Measurements from ENCODE around the gene INSR.

INSR gene

GRCh38 chr19:7294558-7295212 lies 471 bp upstream of the INSR start:
- DNase-seq, result no peak

GRCh38 chr19:7292950-7293761 lies 1.1 kb downstream of the INSR start:
- DNase-seq, result no peak

- DNase-seq, result no peak
Measured at GRCh38 chr19:7292352-7292949, 1.8 kb downstream of the INSR start.

- no peak for DNase-seq
Measured at GRCh38 chr19:7288977-7289376, 5.2 kb downstream of the INSR start.

- DNase-seq, result no peak
Measured at GRCh38 chr19:7288131-7288530, 6.1 kb downstream of the INSR start.

GRCh38 chr19:7287722-7288121 lies 6.5 kb downstream of the INSR start:
- no peak for DNase-seq

- no peak for DNase-seq
Measured at GRCh38 chr19:7280940-7281666, 13.1 kb downstream of the INSR start.

GRCh38 chr19:7272856-7273578 lies 21.2 kb downstream of the INSR start:
- DNase-seq, result no peak

GRCh38 chr19:7268705-7269098 lies 25.5 kb downstream of the INSR start:
- DNase-seq, result no peak

GRCh38 chr19:7267792-7268704 lies 26.2 kb downstream of the INSR start:
- DNase-seq, result no peak

- no peak for DNase-seq
Measured at GRCh38 chr19:7266832-7267231, 27.4 kb downstream of the INSR start.

GRCh38 chr19:7265963-7266362 lies 28.3 kb downstream of the INSR start:
- DNase-seq, result no peak

GRCh38 chr19:7264858-7265257 lies 29.4 kb downstream of the INSR start:
- DNase-seq, result no peak

- DNase-seq, result no peak
Measured at GRCh38 chr19:7263521-7263920, 30.7 kb downstream of the INSR start.

GRCh38 chr19:7263066-7263465 lies 31.1 kb downstream of the INSR start:
- no peak for DNase-seq

- DNase-seq, result no peak
Measured at GRCh38 chr19:7262470-7262869, 31.7 kb downstream of the INSR start.

GRCh38 chr19:7260161-7260560 lies 34.1 kb downstream of the INSR start:
- no peak for DNase-seq

- no peak for DNase-seq
Measured at GRCh38 chr19:7258840-7259395, 35.3 kb downstream of the INSR start.

GRCh38 chr19:7258041-7258839 lies 36.0 kb downstream of the INSR start:
- DNase-seq, result no peak

Measured in effector CD8-positive, alpha-beta T cell (primary cell).